Lung (tissue), 12 donors: ENCODE results near the gene PARD3B. TPM values are rescaled to one million over a fixed set of nuclear protein-coding genes. Genes with fewer than 3 reads are reported as not detected.

Experiments used
- ATAC-seq: fragments of 200-7000 bp; cut with Tn5 transposase; one replicate; pipeline ENCODE4 v1.9.1; 2020; ENCODE audit warnings: moderate number of reproducible peaks; ENCODE audit not compliant: insufficient read depth, low FRiP score
- DNase-seq, 3 donors: peaks; one replicate each; pipeline ENCODE4 v3.0.0-alpha.2; 2013 to 2017
- H3K27ac ChIP-seq, 2 donors: one replicate each; pipeline ENCODE4 v1.5.1; 2013; ENCODE audit warnings: mild to moderate bottlenecking in 2 of 2, moderate library complexity in 2 of 2, control low read depth in 1 of 2, inconsistent platforms in 1 of 2, low read depth in 1 of 2, low read length in 1 of 2
- H3K27me3 ChIP-seq, 3 donors: one replicate each; pipeline ENCODE4 v1.5.1; 2013; ENCODE audit warnings: low read length in 2 of 3; ENCODE audit not compliant: control insufficient read depth in 3 of 3, insufficient read depth in 3 of 3
- H3K36me3 ChIP-seq, 4 donors: one replicate each; pipeline ENCODE4 v1.5.1; 2013; ENCODE audit warnings: low read length in 4 of 4, mild to moderate bottlenecking in 1 of 4, moderate library complexity in 1 of 4; ENCODE audit not compliant: control insufficient read depth in 4 of 4, insufficient read depth in 4 of 4
- H3K4me1 ChIP-seq, 5 donors: one replicate each; pipeline ENCODE4 v1.5.1; 2013; ENCODE audit warnings: low read length in 5 of 5, mild to moderate bottlenecking in 2 of 5, moderate library complexity in 1 of 5; ENCODE audit not compliant: control insufficient read depth in 5 of 5, insufficient read depth in 5 of 5
- H3K4me3 ChIP-seq: one replicate; pipeline ENCODE4 v1.5.1; 2013; ENCODE audit warnings: mild to moderate bottlenecking, control low read depth, moderate library complexity
- H3K9ac ChIP-seq, 2 donors: one replicate each; pipeline ENCODE4 v1.5.1; 2013; ENCODE audit warnings: low read length in 2 of 2, control low read depth in 1 of 2; ENCODE audit not compliant: insufficient read depth in 1 of 2
- H3K9me3 ChIP-seq, 4 donors: one replicate each; pipeline ENCODE4 v1.5.1; 2013; ENCODE audit warnings: low read length in 3 of 4, mild to moderate bottlenecking in 1 of 4, moderate library complexity in 1 of 4; ENCODE audit not compliant: control insufficient read depth in 4 of 4, insufficient read depth in 3 of 4
- CTCF ChIP-seq: IDR thresholded peaks from 2 replicates; pipeline ENCODE4 v1.5.1; 2012; ENCODE audit warnings: mild to moderate bottlenecking; ENCODE audit errors: control extremely low read depth, extremely low read depth
- WGBS, 2 donors: extraction: QIAGEN DNeasy Blood & Tissue Kit; methylation state at CpG; one replicate each; pipeline ENCODE4 v1.1.7; 2013; 5-methylcytosine and 5-hydroxymethylcytosine counted together
- polyA plus RNA-seq, 2 donors: library from polyadenylated mRNA; stranded (reverse); fragments of 200-250 nt; gene quantifications; one replicate each; pipeline ENCODE4 v1.2.1, GENCODE V29; 2013
- total RNA-seq, 2 donors: library from RNA; depleted of rRNA in 1 of 2; stranded (reverse); fragments of >200 nt in 1 of 2; gene quantifications; one replicate each; pipeline ENCODE4 v1.2.1, GENCODE V29; 2014 to 2021
- donor health status: control.
- donor health status: control.
- donor health status: Bipolar disorder and iron deficiency.
- donor health status: healthy.
- donor health status: DM: yes; HTN: yes; CAD: no.

The PARD3B gene
- total and polyA plus RNA-seq, 4 donors: 2.4 to 38.7 (median 17.1) TPM

- Histone ChIP-seq H3K27me3 (no peaks in the 10 kb centered on the region), H3K9me3 (peaks cover 0 to 4% (median 2%) of the 10 kb centered on the region in 4 donors), H3K36me3 (peaks cover 0 to 7% (median 0%) of the 10 kb centered on the region in 4 donors), H3K27ac (no peak overlapping the region), H3K9ac (no peak overlapping the region), H3K4me3 (no peak overlapping the region), H3K4me1 (peaks cover 0 to 26% (median 2%) of the 10 kb centered on the region in 5 donors)
- DNase-seq (no peak), ATAC-seq (no peak)
- TF ChIP-seq CTCF: no peak
Measured at GRCh38 chr2:204650611-204651010, 105.3 kb downstream of the PARD3B start.

- Histone ChIP-seq H3K9me3 (peaks cover 0 to 4% (median 2%) of the 10 kb centered on the region in 4 donors), H3K4me3 (no peak overlapping the region), H3K36me3 (peaks cover 0 to 7% (median 0%) of the 10 kb centered on the region in 4 donors), H3K9ac (no peak overlapping the region), H3K27ac (no peak overlapping the region), H3K4me1 (peaks cover 0 to 14% (median 0%) of the 10 kb centered on the region in 5 donors), H3K27me3 (no peaks in the 10 kb centered on the region)
- no peak for TF ChIP-seq CTCF
- no peak for DNase-seq
- 93 to 94% methylated on average over 4 of the region's 4 CpGs for WGBS, 2 donors
- ATAC-seq: no peak
Measured at GRCh38 chr2:204652063-204652462, 106.8 kb downstream of the PARD3B start.

GRCh38 chr2:204654669-204655068 lies 109.4 kb downstream of the PARD3B start:
- Histone ChIP-seq H3K9me3 (peaks cover 0 to 4% (median 2%) of the 10 kb centered on the region in 4 donors), H3K9ac (no peak overlapping the region), H3K4me3 (no peak overlapping the region), H3K27ac (no peak overlapping the region), H3K36me3 (peaks cover 0 to 7% (median 0%) of the 10 kb centered on the region in 4 donors), H3K27me3 (no peaks in the 10 kb centered on the region), H3K4me1 (peaks cover 0 to 11% (median 0%) of the 10 kb centered on the region in 5 donors)
- ATAC-seq: no peak
- DNase-seq: peak in 2 of 3 donors; percentile 75 to 79
- WGBS, 2 donors: 56 to 85% methylated on average over 1 of the region's 1 CpG
- no peak for TF ChIP-seq CTCF

GRCh38 chr2:204655101-204655500 lies 109.8 kb downstream of the PARD3B start:
- Histone ChIP-seq H3K9me3 (peaks cover 0 to 4% (median 2%) of the 10 kb centered on the region in 4 donors), H3K27ac (no peak overlapping the region), H3K9ac (no peak overlapping the region), H3K4me3 (no peak overlapping the region), H3K4me1 (peaks cover 0 to 11% (median 0%) of the 10 kb centered on the region in 5 donors), H3K27me3 (no peaks in the 10 kb centered on the region), H3K36me3 (peaks cover 0 to 7% (median 0%) of the 10 kb centered on the region in 4 donors)
- ATAC-seq: no peak
- TF ChIP-seq CTCF: no peak
- 83 to 86% methylated on average over 2 of the region's 2 CpGs for WGBS, 2 donors
- peak in 1 of 3 donors; percentile 62 for DNase-seq
